C4-2B (cell line): ENCODE measurements around the gene RPL13A.

Experiments
- ZFX ChIP-seq: fragments of 450-650 bp; IDR thresholded peaks from 2 replicates; pipeline ENCODE4 v1.6.1; 2017
- TF ChIP-seq, protein P1 (sequence below): fragments of 450-650 bp; conservative IDR thresholded peaks from 2 replicates; pipeline ENCODE4 v1.5.1; 2017; ENCODE audit warnings: mild to moderate bottlenecking

DNA sequence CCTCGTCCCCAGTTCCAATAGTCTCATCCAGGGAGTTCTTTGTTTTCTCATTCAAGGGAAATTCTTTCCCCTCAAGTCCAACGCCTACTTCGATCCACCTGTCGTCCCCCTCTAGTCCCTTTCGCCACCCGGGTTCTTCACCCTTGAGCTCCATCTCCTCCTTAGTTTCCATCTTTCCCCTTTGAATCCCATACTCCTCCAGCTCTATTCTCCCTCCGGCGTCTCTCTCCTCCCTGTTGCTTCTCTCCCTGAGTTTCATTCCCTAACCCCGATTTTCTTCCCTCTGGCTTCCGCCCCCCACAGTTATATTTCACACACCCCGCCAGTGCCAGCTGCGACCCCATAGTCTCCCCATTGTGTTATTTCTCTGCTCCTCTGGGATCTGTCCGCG, 45.5 kb upstream of the RPL13A start:
- TF ChIP-seq, protein P1, sequence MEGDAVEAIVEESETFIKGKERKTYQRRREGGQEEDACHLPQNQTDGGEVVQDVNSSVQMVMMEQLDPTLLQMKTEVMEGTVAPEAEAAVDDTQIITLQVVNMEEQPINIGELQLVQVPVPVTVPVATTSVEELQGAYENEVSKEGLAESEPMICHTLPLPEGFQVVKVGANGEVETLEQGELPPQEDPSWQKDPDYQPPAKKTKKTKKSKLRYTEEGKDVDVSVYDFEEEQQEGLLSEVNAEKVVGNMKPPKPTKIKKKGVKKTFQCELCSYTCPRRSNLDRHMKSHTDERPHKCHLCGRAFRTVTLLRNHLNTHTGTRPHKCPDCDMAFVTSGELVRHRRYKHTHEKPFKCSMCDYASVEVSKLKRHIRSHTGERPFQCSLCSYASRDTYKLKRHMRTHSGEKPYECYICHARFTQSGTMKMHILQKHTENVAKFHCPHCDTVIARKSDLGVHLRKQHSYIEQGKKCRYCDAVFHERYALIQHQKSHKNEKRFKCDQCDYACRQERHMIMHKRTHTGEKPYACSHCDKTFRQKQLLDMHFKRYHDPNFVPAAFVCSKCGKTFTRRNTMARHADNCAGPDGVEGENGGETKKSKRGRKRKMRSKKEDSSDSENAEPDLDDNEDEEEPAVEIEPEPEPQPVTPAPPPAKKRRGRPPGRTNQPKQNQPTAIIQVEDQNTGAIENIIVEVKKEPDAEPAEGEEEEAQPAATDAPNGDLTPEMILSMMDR = no peak
- no peak for TF ChIP-seq ZFX
